GM18907 (cell line): ENCODE data around the gene PCA3.

Experiments
- ATAC-seq: cut with Tn5 transposase; IDR thresholded peaks from one replicate; pipeline ENCODE4 v1.9.1; 2021; ENCODE audit warnings: mild to moderate bottlenecking, moderate library complexity; ENCODE audit not compliant: unreplicated experiment

The PCA3 gene

GRCh38 chr9:76756268-76756640 lies 8.0 kb upstream of the PCA3 start:
- peak; percentile 38 for ATAC-seq

GRCh38 chr9:76756941-76757673 lies 7.1 kb upstream of the PCA3 start:
- ATAC-seq = no peak

DNA sequence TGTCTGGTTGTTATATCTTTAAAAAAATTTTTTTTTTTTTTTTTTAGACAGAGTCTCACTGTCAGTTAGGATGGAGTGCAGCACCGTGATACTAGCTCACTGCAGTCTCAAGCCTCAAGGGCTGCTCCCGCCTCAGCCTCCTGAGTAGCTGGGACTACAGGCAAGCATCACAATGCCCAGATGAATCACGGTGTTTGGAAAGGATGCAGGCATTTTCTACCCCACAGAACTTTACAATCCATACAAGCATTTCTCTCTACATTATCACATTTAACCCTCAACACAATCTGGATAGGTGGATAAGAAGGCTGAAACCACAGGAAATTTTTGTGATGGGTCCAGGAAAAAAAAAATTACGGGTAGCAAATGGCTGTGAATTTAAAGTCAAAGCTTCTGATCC lies 5.8 kb upstream of the PCA3 start:
- ATAC-seq = no peak

DNA sequence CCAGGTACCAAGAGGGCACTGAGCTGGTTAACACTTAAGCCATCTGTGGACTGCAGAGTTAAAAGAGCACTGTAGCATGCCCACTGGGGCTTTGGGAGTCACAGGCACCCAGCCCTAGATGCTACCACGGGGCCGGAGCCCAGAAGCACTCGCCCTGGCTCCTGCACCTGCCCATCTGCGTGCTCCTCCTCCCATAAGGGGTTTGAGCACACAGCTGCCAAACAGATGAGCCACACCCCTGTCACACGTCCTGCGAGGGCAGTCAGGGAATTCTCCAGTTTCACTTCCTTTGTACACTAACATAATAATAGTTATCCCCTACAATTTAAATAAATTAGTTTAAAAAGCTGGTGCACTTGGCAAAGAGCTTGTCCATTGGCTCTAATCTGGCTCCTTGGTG lies 4.5 kb upstream of the PCA3 start:
- ATAC-seq = peak; percentile 54

- ATAC-seq = no peak
Measured at GRCh38 chr9:76761448-76761847, 2.8 kb upstream of the PCA3 start.

DNA sequence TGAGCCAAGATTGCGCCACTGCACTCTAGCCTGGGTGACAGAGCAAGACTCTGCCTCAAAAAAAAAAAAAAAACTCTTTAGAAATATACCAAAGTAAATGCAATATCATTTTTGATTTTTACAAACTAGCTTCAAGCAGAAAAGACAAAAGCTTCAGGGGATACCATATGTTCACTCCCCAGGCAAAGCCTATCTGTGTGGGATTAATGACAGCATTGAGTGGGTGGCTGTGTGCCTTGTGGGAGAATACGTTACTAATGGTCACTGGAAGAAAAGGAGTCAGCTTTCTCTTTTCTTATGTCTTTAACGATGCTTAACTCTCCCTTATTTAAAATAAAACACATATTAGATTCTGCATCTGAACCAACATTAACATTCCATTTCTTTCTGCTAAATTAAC lies 1.9 kb downstream of the PCA3 start:
- no peak for ATAC-seq

DNA sequence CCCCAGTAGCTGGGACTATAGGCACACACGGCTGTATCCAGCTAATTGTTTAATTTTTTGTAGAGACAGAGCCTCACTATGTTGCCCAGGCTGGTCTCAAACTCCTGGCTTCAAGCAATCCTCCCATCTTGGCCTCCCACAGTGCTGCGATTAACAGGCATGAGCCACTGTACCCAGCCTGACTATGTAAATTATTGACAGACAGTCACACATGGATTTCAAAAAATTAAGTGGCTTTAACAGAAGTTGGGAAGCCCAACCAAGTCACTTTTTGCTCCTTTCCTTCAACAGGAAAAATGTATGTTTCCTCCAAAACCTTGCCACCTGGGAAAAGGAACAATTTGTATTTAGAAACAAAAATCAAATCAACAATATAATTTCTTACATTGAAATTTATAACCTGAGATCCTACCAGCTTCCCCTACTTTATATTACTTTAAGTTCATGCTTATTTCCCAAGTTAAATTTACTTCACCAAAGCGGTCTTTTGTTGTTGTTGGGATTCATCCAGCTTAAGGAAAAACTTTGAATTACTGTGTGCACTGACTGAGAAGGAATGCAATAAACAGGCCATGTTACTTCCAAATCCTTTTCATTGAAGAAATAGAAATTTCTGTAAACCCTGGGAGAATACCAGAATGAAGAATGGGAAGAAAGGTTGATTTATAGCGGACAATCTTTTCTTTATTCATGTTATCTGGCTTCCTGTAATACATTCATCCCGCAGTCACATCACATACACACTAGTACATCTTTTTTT lies 8.6 kb downstream of the PCA3 start:
- ATAC-seq = no peak

DNA sequence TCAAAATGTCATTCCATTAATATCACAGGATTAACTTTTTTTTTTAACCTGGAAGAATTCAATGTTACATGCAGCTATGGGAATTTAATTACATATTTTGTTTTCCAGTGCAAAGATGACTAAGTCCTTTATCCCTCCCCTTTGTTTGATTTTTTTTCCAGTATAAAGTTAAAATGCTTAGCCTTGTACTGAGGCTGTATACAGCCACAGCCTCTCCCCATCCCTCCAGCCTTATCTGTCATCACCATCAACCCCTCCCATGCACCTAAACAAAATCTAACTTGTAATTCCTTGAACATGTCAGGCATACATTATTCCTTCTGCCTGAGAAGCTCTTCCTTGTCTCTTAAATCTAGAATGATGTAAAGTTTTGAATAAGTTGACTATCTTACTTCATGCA lies 20.6 kb downstream of the PCA3 start:
- no peak for ATAC-seq

GRCh38 chr9:76785501-76785900 lies 21.3 kb downstream of the PCA3 start:
- ATAC-seq = no peak

DNA sequence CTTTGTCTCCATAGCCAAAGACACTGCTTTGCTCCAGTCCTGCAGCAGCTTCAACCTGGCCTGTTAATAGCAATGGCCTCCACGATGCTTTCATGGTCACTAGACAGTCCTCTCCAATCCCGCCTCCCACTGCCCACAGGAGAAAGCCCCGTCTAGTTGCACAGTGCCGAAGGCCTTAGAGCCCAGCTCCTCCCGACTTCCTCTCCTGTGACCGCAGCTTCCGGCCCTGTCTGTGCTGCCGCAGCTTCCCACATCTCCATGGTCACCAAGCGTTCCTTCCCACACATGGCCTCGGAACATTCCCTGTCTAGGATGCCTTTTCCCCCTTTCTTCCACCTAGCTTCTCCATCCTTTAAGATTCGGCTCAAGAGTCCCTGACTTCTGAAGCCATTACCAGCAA lies 23.4 kb downstream of the PCA3 start:
- no peak for ATAC-seq

- no peak for ATAC-seq
Measured at GRCh38 chr9:76789840-76790239, 25.6 kb downstream of the PCA3 start.

GRCh38 chr9:76793784-76794431 lies 29.7 kb downstream of the PCA3 start:
- ATAC-seq = no peak

DNA sequence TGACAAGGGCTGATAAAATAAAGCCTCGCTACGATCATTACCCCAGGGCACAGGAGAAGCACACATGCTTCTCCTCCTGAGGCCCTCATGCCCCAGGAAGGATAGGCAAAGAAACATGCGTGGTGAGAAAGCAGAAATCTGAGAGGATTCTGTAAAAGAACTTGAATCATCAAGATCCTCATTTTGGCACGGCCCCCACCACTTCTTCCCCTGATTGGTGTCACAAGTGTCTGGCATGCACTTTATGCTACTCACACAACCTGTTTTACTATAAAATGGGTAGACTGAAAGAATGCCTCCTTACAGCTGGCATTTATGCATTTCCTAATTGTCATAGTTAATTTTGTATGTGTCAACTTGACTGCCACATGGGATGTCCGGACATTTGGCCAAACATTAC lies 32.1 kb downstream of the PCA3 start:
- ATAC-seq = no peak

DNA sequence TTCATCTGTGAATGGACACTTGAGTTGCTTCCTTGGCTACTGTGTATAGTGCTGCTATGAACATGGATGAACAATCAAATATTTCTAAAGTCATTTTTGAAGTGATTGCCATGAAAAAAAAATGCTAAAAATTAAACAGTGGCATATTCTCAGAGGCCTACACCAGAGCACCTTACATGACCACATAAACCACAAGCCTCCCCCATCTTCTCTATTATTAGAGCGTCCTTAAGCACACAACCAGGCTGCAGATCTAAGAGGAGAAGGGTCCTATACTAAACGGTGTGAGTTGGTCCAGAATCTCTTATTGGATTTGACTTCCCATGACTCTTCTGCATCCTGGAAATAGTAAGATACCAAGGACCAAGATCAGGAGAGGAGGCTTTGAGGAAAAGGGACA lies 34.3 kb downstream of the PCA3 start:
- ATAC-seq = no peak

GRCh38 chr9:76799473-76799872 lies 35.2 kb downstream of the PCA3 start:
- ATAC-seq = no peak

DNA sequence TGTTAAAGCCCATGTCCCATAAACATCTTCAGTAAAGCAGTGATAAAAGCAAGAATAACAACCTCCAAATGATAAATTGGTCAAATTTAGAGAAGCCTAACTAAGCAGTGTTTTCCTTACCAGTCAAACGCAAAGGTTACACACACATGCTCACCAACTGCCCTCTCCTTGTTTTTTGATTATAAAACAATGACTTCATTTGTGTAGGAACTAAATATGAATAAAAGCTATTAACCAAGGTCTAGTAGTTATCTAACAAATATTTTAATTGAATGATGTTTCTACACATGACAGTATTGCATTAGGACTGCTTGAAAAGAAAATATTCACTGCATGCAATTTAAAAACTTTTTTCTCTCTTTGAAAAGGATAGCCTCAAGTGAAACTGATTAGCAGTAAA lies 36.7 kb downstream of the PCA3 start:
- ATAC-seq = no peak

DNA sequence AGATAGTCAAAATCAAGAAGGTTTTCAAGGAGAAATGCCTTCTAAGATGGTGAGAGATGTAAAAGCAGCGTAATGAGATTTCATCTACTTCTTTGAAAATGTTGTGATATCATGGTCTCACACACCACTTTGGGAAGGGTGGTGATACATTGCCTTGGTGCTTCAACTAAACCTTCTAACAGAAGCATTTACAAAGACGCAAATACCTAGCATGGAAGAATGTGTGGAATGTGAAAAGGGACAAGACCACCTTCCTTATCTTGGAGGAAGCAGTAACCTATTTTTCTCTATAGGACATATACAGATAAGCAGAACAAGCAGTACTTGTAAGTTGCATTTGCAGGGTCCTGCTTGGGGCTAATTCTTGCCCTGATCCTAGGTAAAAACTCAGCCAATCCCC lies 38.8 kb downstream of the PCA3 start:
- no peak for ATAC-seq

DNA sequence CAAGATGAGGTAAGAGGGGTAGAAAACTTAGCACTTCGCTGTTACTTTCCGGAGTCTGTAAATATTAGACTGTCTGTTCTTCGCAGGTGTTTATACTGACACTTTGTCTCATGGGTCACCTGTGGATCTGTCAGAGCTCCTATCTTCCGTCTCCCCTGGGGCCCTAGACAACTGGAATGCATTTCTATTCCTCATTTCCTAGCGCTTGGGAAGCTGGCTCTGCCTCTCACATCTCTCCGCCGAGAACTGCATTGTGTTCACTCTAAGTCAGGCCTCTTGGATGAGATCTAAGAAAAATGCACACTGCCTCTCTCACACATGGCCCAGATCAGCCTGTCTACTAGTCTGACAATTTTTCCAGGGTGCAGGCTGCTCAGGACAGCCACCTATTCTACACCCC lies 39.5 kb downstream of the PCA3 start:
- ATAC-seq = no peak

- ATAC-seq = no peak
Measured at GRCh38 chr9:76808636-76809035, 44.4 kb downstream of the PCA3 start.

GRCh38 chr9:76810377-76810957 lies 46.2 kb downstream of the PCA3 start:
- peak; percentile 83 for ATAC-seq

DNA sequence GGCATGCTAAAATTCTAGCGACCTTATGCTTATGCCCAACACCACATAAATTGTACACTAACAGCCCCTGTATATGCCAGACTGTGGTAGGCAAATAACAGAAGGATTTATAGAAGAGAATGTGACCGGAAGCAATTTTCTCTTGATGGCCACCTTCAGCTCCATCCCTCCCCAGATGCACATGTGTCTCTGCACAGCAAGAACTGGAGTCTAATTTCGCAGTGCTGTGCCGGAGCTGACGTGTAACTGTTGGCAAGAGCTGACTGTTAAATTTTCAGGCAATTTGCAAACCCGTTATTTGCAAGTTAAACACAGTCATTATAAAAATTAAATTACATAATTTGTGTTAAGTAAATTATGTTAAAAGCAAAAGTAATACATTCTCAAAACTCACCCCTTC lies 48.4 kb downstream of the PCA3 start:
- no peak for ATAC-seq

DNA sequence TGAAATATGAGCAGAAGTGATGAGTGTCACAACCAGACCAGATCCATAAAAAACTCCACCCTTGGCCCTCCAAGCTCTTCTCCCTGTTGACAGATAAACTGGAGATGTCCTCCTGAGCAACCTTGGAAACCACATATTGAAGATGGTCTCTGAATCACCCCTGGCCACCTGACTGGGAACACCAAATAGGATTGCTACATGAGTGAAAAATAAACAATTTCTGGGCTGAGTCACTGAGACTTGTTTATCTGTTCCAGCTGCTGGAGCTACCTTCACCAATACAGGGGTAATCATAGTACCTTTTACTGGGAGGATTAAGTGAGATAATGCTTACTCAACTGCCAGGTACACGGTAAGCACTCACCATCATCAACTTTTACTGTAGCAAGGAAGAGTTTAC lies 53.3 kb downstream of the PCA3 start:
- ATAC-seq = no peak
